Caco-2 (cell line): ENCODE measurements around the gene PKIG. TPM values are rescaled to one million over a fixed set of nuclear protein-coding genes. Genes with fewer than 3 reads are reported as not detected.
"Not testable (repeated sequence)": the region's sequence is repeated elsewhere in the genome, so short reads cannot be mapped to it uniquely, and the experiment has no call there.

ENCODE experiments used
- BruUV-seq: library from RNA; stranded (reverse); fragments of 400-500 nt; replicated peaks from 2 replicates; lab custom pipeline; 2021; lab: Mats Ljungman, UMichigan
- CTCF ChIA-PET: fragments of 300-600 bp; sonication (Branson Sonifier 250); formaldehyde crosslinking; loops from one replicate; lab custom pipeline; 2022; ENCODE audit warnings: antibody characterized with exemption; lab: Charles Lee
- POLR2A ChIA-PET: fragments of 300-600 bp; sonication (Branson Sonifier 250); formaldehyde crosslinking; loops from one replicate; lab custom pipeline; 2022; ENCODE audit warnings: antibody characterized with exemption; lab: Charles Lee
- DNase-seq, 2 experiments: peaks; one replicate each; pipeline versions ENCODE4 v3.0.0 to v3.0.0-alpha.2; 2020 to 2022
- H3K27me3 ChIP-seq: replicated peaks from 2 replicates; pipeline ENCODE4 v1.6.0; 2011; ENCODE audit warnings: low read length; ENCODE audit not compliant: control insufficient read depth, insufficient read depth
- H3K36me3 ChIP-seq: 2 replicates; pipeline ENCODE4 v1.5.1; 2011; ENCODE audit warnings: low read length; ENCODE audit not compliant: control insufficient read depth, insufficient read depth
- H3K4me1 ChIP-seq: fragments of 250-450 bp; sonication (Bioruptor Pico); 2 replicates; pipeline ENCODE4 v1.5.1; 2020; ENCODE audit warnings: mild to moderate bottlenecking
- H3K4me3 ChIP-seq: 2 replicates; pipeline ENCODE4 v1.5.1; 2011; ENCODE audit warnings: low read depth, mild to moderate bottlenecking, control low read depth, low read length
- H3K9me3 ChIP-seq: fragments of 250-450 bp; sonication (Bioruptor Pico); 2 replicates; pipeline ENCODE4 v1.5.1; 2020; ENCODE audit warnings: mild to moderate bottlenecking, moderate library complexity
- H3K27ac Mint-ChIP-seq: one replicate; pipeline ENCODE4 v1.8.0; 2022; ENCODE audit warnings: mixed read lengths; ENCODE audit not compliant: unreplicated experiment
- H3K27me3 Mint-ChIP-seq: one replicate; pipeline ENCODE4 v1.8.0; 2022; ENCODE audit warnings: mixed read lengths; ENCODE audit not compliant: insufficient read depth, unreplicated experiment
- H3K36me3 Mint-ChIP-seq: one replicate; pipeline ENCODE4 v1.8.0; 2022; ENCODE audit warnings: mild to moderate bottlenecking, mixed read lengths; ENCODE audit not compliant: insufficient read depth, unreplicated experiment
- H3K4me1 Mint-ChIP-seq: one replicate; pipeline ENCODE4 v1.8.0; 2022; ENCODE audit warnings: low read depth, mixed read lengths; ENCODE audit not compliant: unreplicated experiment
- H3K4me3 Mint-ChIP-seq: one replicate; pipeline ENCODE4 v1.8.0; 2022; ENCODE audit warnings: mild to moderate bottlenecking, moderate library complexity, mixed read lengths; ENCODE audit not compliant: unreplicated experiment
- H3K9me3 Mint-ChIP-seq: one replicate; pipeline ENCODE4 v1.8.0; 2022; ENCODE audit warnings: mixed read lengths; ENCODE audit not compliant: unreplicated experiment
- CTCF ChIP-seq, 2 experiments: fragments of 200-600 bp in 1 of 2; IDR thresholded peaks; 1 replicate in 1 of 2; 2 replicates in 1 of 2; pipeline versions ENCODE4 v1.5.1 to v1.8.0; 2011 to 2022; ENCODE audit warnings: antibody characterized with exemption in 1 of 2, control low read depth in 1 of 2, inconsistent platforms in 1 of 2, low read depth in 1 of 2, low read length in 1 of 2, mild to moderate bottlenecking in 1 of 2, moderate library complexity in 1 of 2; ENCODE audit not compliant: insufficient read depth in 1 of 2, severe bottlenecking in 1 of 2, unreplicated experiment in 1 of 2
- intact Hi-C: fragments of 100-400 bp; cut with micrococcal nuclease; formaldehyde crosslinking; loops from one replicate; pipeline ENCODE4 v1.10.0; 2022; ENCODE audit not compliant: unreplicated experiment
- total RNA-seq: library from RNA; stranded (reverse); gene quantifications from 2 replicates; pipeline ENCODE4 v1.2.3, GENCODE V29; 2022

The PKIG gene
- total RNA-seq, 1 experiment from 2014 or later: 25.9 TPM

- ChIA-PET CTCF (interaction anchor here (0.6 kb wide), 1 partner anchor 10 kb away, joined by 3 read pairs; no protein-coding TSS in a partner anchor), POLR2A (no interaction called here)
- no peaks in the 10 kb centered on the region for H3K27me3 Mint-ChIP-seq
- H3K4me3 ChIP-seq: no peak overlapping the region
- no peak overlapping the region for H3K4me3 Mint-ChIP-seq
- peaks cover 38% of the 10 kb centered on the region for H3K4me1 ChIP-seq
- peaks cover 1% of the 10 kb centered on the region; the same call in 1 of the 2 replicates for H3K36me3 ChIP-seq
- no TSS peak for BruUV-seq
- no peak overlapping the region for H3K27ac Mint-ChIP-seq
- no peaks in the 10 kb centered on the region for H3K36me3 Mint-ChIP-seq
- no peak for TF ChIP-seq CTCF (IDR thresholded peaks at IDR 0.05; ENCODE audit: insufficient read depth in 1 of 2, low read depth in 1 of 2, low read length in 1 of 2, severe bottlenecking in 1 of 2, unreplicated experiment in 1 of 2)
- intact Hi-C loops: no loop called here
- H3K27me3 ChIP-seq: no peaks in the 10 kb centered on the region
- H3K9me3 Mint-ChIP-seq: no peaks in the 10 kb centered on the region
- no peaks in the 10 kb centered on the region for H3K9me3 ChIP-seq
- no peak for DNase-seq
- peaks cover 32% of the 10 kb centered on the region for H3K4me1 Mint-ChIP-seq
Measured at GRCh38 chr20:44586289-44586911, 4.0 kb downstream of the PKIG start.

DNA sequence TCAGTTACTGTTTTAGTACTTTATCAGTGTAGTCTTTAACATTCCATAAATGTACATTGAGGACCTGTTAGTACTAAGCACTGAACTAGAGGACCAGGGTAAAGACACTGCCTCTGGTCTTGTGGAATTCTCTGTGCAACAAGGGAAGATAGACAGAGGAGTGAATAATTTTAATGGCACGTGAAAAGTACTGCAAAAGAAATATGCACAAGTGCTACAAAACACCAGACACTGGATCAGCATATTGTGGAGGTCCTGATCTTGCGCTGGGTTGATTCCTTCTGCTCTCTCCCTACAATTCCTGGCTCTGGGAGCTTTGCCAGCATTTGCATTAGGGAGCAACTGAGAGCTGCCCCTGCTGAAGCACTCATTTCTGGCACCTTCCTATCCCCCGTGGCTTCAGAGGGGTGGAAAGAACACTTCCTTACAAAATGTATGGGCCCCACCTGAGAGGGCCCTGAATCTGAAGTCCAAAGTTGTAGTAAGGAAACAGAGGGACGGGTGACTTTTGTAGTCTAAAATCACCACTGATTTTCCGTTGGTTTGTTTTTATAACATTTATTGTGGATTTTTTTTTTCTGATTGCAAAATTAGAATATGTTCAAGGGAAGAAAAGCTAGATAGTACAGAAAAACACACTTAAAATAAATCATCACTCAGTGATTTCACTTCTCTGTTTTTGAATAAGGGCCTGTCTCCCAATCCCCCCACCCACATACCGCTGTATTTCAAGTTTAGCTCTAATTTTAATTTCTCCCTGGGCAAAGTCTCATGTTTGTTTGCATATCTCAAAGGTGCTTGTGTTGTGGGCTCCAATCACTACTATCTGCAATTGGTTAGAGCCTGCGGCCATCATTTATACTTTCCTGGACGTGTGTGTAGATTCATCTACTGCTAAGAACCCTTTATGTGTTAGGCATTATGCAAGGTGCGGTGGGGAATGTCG, 4.9 kb downstream of the PKIG start:
- Histone ChIP-seq H3K9me3 (no peaks in the 10 kb centered on the region), H3K4me3 (no peak overlapping the region), H3K27me3 (no peaks in the 10 kb centered on the region), H3K36me3 (peaks cover 1% of the 10 kb centered on the region; the same call in 1 of the 2 replicates), H3K4me1 (peaks cover 38% of the 10 kb centered on the region)
- Mint-ChIP-seq H3K27me3 (no peaks in the 10 kb centered on the region), H3K9me3 (no peaks in the 10 kb centered on the region), H3K4me1 (peaks cover 32% of the 10 kb centered on the region), H3K27ac (no peak overlapping the region), H3K4me3 (no peak overlapping the region), H3K36me3 (no peaks in the 10 kb centered on the region)
- intact Hi-C loops: no loop called here
- ChIA-PET POLR2A (no interaction called here), CTCF (interaction anchor here (0.5 to 1.0 kb wide), 5 partner anchors 9 to 202 kb away, joined by 3 to 6 read pairs (median 3); no protein-coding TSS in a partner anchor)
- TF ChIP-seq CTCF (IDR thresholded peaks at IDR 0.05; ENCODE audit: insufficient read depth in 1 of 2, low read depth in 1 of 2, low read length in 1 of 2, severe bottlenecking in 1 of 2, unreplicated experiment in 1 of 2): no peak
- no TSS peak for BruUV-seq
- DNase-seq: no peak

- H3K27me3 ChIP-seq, POLR2A ChIA-PET, H3K9me3 ChIP-seq, H3K27me3 Mint-ChIP-seq, H3K4me3 Mint-ChIP-seq, BruUV-seq, H3K4me3 ChIP-seq, H3K36me3 ChIP-seq, H3K36me3 Mint-ChIP-seq, DNase-seq, H3K9me3 Mint-ChIP-seq: not testable (repeated sequence)
- H3K4me1 Mint-ChIP-seq: peaks cover 32% of the 10 kb centered on the region
- CTCF ChIA-PET: interaction anchor here (1.0 kb wide), 1 partner anchor 21 kb away, joined by 3 read pairs; no protein-coding TSS in a partner anchor
- H3K4me1 ChIP-seq: peaks cover 39% of the 10 kb centered on the region
- H3K27ac Mint-ChIP-seq: peak overlapping the region; percentile 10
- intact Hi-C loops: loop anchor here (2.0 kb wide), 1 partner anchor 22 kb away; no protein-coding TSS in a partner anchor
Measured at GRCh38 chr20:44588321-44588720, 5.9 kb downstream of the PKIG start.
